A673 (cell line): ENCODE data around the gene GALNT3. TPM values are rescaled to one million over a fixed set of nuclear protein-coding genes. Genes with fewer than 3 reads are reported as not detected.
A peak's percentile ranks its signal among the peaks of the same experiment; 100 is the strongest.

ENCODE experiments used
- BruUV-seq: library from RNA; stranded (reverse); fragments of 400-500 nt; replicated peaks from 2 replicates; lab custom pipeline; 2021; lab: Mats Ljungman, UMichigan
- CTCF ChIA-PET: fragments of 300-600 bp; sonication (Branson Sonifier 250); formaldehyde crosslinking; loops from one replicate; lab custom pipeline; 2022; ENCODE audit warnings: antibody characterized with exemption; lab: Charles Lee
- POLR2A ChIA-PET: fragments of 300-600 bp; sonication (Branson Sonifier 250); formaldehyde crosslinking; loops from one replicate; lab custom pipeline; 2022; ENCODE audit warnings: antibody characterized with exemption; ENCODE audit not compliant: low non-redundant PET; lab: Charles Lee
- DNase-seq: peaks from one replicate; pipeline ENCODE4 v3.0.0-alpha.2; 2015; ENCODE audit warnings: low spot score
- H3K27ac ChIP-seq: fragments of 200-600 bp; sonication (generic); 2 replicates; pipeline ENCODE4 v1.5.1; 2016; ENCODE audit warnings: mixed run types, low read depth, mild to moderate bottlenecking, mixed read lengths, antibody characterized with exemption, low read length; ENCODE audit not compliant: poor library complexity, severe bottlenecking
- H3K27me3 ChIP-seq: fragments of 200-600 bp; sonication (generic); replicated peaks from 2 replicates; pipeline ENCODE4 v1.6.1; 2017; ENCODE audit warnings: mixed run types, low read depth, mild to moderate bottlenecking, mixed read lengths, antibody characterized with exemption, low read length; ENCODE audit not compliant: insufficient read depth, poor library complexity
- H3K36me3 ChIP-seq: fragments of 200-600 bp; sonication (generic); 2 replicates; pipeline ENCODE4 v1.6.1; 2016; ENCODE audit warnings: mixed run types, mild to moderate bottlenecking, mixed read lengths, antibody characterized with exemption, low read length; ENCODE audit not compliant: insufficient read depth, poor library complexity, severe bottlenecking
- H3K4me1 ChIP-seq: fragments of 200-600 bp; sonication (generic); 2 replicates; pipeline ENCODE4 v1.6.1; 2017; ENCODE audit warnings: mixed run types, mild to moderate bottlenecking, mixed read lengths, antibody characterized with exemption, low read length; ENCODE audit not compliant: insufficient read depth, poor library complexity, severe bottlenecking
- H3K4me3 ChIP-seq: fragments of 200-600 bp; sonication (generic); 2 replicates; pipeline ENCODE4 v1.5.1; 2016; ENCODE audit warnings: low read depth, mixed run types, mild to moderate bottlenecking, mixed read lengths, low read length; ENCODE audit not compliant: poor library complexity, severe bottlenecking
- H3K9me3 ChIP-seq: fragments of 200-600 bp; sonication (generic); 2 replicates; pipeline ENCODE4 v1.6.1; 2016; ENCODE audit warnings: mixed run types, low read depth, mild to moderate bottlenecking, mixed read lengths, antibody characterized with exemption, low read length; ENCODE audit not compliant: poor library complexity, severe bottlenecking
- EZH2 ChIP-seq: fragments of 200-600 bp; sonication (generic); IDR thresholded peaks from 2 replicates; pipeline ENCODE4 v1.6.1; 2017; ENCODE audit warnings: borderline replicate concordance, low read depth, mild to moderate bottlenecking, mixed read lengths, antibody characterized with exemption, low read length; ENCODE audit not compliant: poor library complexity, severe bottlenecking
- intact Hi-C: fragments of 100-400 bp; cut with micrococcal nuclease; formaldehyde crosslinking; loops from one replicate; pipeline ENCODE4 v1.10.0; 2022; ENCODE audit not compliant: unreplicated experiment
- total RNA-seq: library from RNA; stranded (reverse); gene quantifications from 2 replicates; pipeline ENCODE4 v1.2.3, GENCODE V29; 2021
- TF ChIP-seq, protein P1 (sequence below): fragments of 300-800, 200-600 bp; sonication (generic); conservative IDR thresholded peaks from 2 replicates; pipeline ENCODE4 v1.5.1; 2017; ENCODE audit warnings: low read depth, mild to moderate bottlenecking, antibody characterized with exemption, low read length, moderate library complexity, mixed read lengths

Gene GALNT3
- total RNA-seq, 1 experiment from 2014 or later: 4.6 TPM

- intact Hi-C loops: no loop called here
Measured at GRCh38 chr2:165825041-165825440, 31.0 kb upstream of the GALNT3 start.

DNA sequence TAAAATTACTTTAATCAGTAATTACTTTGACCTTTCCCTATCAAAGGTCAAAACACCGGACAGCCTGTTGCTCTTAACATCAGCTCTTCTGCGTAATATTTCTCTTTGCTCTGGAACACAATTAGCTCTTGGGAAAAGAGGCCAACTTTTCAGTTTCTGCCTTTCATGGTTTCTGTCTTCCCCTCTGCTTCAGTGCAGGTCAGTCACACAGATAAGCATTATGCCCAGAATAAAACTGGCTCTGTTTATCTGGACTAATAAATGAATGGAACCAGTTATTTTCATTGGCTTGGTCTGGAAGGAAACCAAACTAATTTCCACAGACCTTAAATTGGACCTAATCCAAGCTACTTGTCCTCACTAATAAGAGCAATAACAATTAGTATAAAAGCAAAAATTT is 26.2 kb upstream of the GALNT3 start:
- no peak for DNase-seq
- Histone ChIP-seq H3K36me3 (no peaks in the 10 kb centered on the region), H3K4me1 (no peaks in the 10 kb centered on the region), H3K9me3 (no peaks in the 10 kb centered on the region), H3K27ac (no peak overlapping the region), H3K4me3 (no peak overlapping the region), H3K27me3 (no peaks in the 10 kb centered on the region)
- no TSS peak for BruUV-seq
- no peak for TF ChIP-seq EZH2
- TF ChIP-seq, protein P1, sequence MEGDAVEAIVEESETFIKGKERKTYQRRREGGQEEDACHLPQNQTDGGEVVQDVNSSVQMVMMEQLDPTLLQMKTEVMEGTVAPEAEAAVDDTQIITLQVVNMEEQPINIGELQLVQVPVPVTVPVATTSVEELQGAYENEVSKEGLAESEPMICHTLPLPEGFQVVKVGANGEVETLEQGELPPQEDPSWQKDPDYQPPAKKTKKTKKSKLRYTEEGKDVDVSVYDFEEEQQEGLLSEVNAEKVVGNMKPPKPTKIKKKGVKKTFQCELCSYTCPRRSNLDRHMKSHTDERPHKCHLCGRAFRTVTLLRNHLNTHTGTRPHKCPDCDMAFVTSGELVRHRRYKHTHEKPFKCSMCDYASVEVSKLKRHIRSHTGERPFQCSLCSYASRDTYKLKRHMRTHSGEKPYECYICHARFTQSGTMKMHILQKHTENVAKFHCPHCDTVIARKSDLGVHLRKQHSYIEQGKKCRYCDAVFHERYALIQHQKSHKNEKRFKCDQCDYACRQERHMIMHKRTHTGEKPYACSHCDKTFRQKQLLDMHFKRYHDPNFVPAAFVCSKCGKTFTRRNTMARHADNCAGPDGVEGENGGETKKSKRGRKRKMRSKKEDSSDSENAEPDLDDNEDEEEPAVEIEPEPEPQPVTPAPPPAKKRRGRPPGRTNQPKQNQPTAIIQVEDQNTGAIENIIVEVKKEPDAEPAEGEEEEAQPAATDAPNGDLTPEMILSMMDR: no peak
- CTCF ChIA-PET: no interaction called here
- intact Hi-C loops: no loop called here
- POLR2A ChIA-PET: no interaction called here

More at GRCh38 chr2:165825041-165825440, 31.0 kb upstream of the GALNT3 start:
- DNase-seq: peak; percentile 41
- ChIA-PET POLR2A (no interaction called here), CTCF (no interaction called here)
- no peaks in the 10 kb centered on the region for H3K27me3 ChIP-seq
- H3K4me1 ChIP-seq: no peaks in the 10 kb centered on the region
- no peaks in the 10 kb centered on the region for H3K9me3 ChIP-seq
- no peak for TF ChIP-seq EZH2
- TF ChIP-seq, protein P1: no peak
- H3K4me3 ChIP-seq: no peak overlapping the region
- H3K36me3 ChIP-seq: no peaks in the 10 kb centered on the region
- no peak overlapping the region for H3K27ac ChIP-seq
- no TSS peak for BruUV-seq

- no peak for DNase-seq
- Histone ChIP-seq H3K27me3 (no peaks in the 10 kb centered on the region), H3K9me3 (no peaks in the 10 kb centered on the region), H3K36me3 (no peaks in the 10 kb centered on the region), H3K4me3 (no peak overlapping the region), H3K27ac (no peak overlapping the region), H3K4me1 (no peaks in the 10 kb centered on the region)
- TF ChIP-seq, protein P1: no peak
- no peak for TF ChIP-seq EZH2
- ChIA-PET CTCF (no interaction called here), POLR2A (no interaction called here)
- intact Hi-C loops: no loop called here
- no TSS peak for BruUV-seq
Measured at GRCh38 chr2:165818920-165819319, 24.9 kb upstream of the GALNT3 start.
